GM12892 (cell line): ENCODE data around the gene ANGEL2.
"Not testable (repeated sequence)": the region's sequence is repeated elsewhere in the genome, so short reads cannot be mapped to it uniquely, and the experiment has no call there.

Experiments
- DNase-seq: peaks from one replicate; pipeline ENCODE4 v3.0.0; 2011; ENCODE audit not compliant: insufficient read length
- FAIRE-seq: peaks from 2 replicates; lab custom pipeline; 2011; peaks lifted over from hg19 to GRCh38; lab: Jason Lieb, UNC
- POLR2A ChIP-seq: IDR thresholded peaks from 2 replicates; pipeline ENCODE4 v1.6.1; 2011; ENCODE audit warnings: low read depth, low read length, control low read depth
- POLR2AphosphoS5 ChIP-seq: IDR thresholded peaks from 2 replicates; pipeline ENCODE4 v1.6.1; 2011; ENCODE audit warnings: low read depth, low read length, control low read depth
- TAF1 ChIP-seq: IDR thresholded peaks from 2 replicates; pipeline ENCODE4 v1.6.1; 2011; ENCODE audit warnings: low read depth, mild to moderate bottlenecking, control low read depth, low read length, borderline replicate concordance

Gene ANGEL2

GRCh38 chr1:212971312-212971711 is 44.4 kb downstream of the ANGEL2 start:
- no peak for TF ChIP-seq TAF1
- FAIRE-seq: no peak

GRCh38 chr1:212970085-212970484 is 45.6 kb downstream of the ANGEL2 start:
- no peak for DNase-seq
- no peak for FAIRE-seq
- TF ChIP-seq POLR2A (no peak), POLR2AphosphoS5 (no peak), TAF1 (no peak)

More at GRCh38 chr1:212971312-212971711, 44.4 kb downstream of the ANGEL2 start:
- DNase-seq: no peak

- TF ChIP-seq TAF1 (no peak), POLR2A (no peak), POLR2AphosphoS5 (no peak)
- peak; percentile 27 for FAIRE-seq
- DNase-seq: no peak
Observed at GRCh38 chr1:212968368-212968863, 47.3 kb downstream of the ANGEL2 start.

- TF ChIP-seq TAF1 (no peak), POLR2AphosphoS5 (peak; percentile 21; the same call in 1 of the 2 replicates)
- FAIRE-seq (peak; percentile 91), DNase-seq (no peak)
Observed at GRCh38 chr1:212967801-212968200, 47.9 kb downstream of the ANGEL2 start.

- FAIRE-seq: no peak
Observed at GRCh38 chr1:212966616-212967015, 49.1 kb downstream of the ANGEL2 start.

GRCh38 chr1:212964993-212965392 is 50.7 kb downstream of the ANGEL2 start:
- FAIRE-seq, DNase-seq: not testable (repeated sequence)

More at GRCh38 chr1:212966616-212967015, 49.1 kb downstream of the ANGEL2 start:
- no peak for TF ChIP-seq POLR2AphosphoS5
- no peak for DNase-seq

- TF ChIP-seq POLR2A: no peak
- no peak for TF ChIP-seq TAF1
- no peak for TF ChIP-seq POLR2AphosphoS5
- FAIRE-seq: no peak
Observed at GRCh38 chr1:212964102-212964501, 51.6 kb downstream of the ANGEL2 start.

GRCh38 chr1:212962509-212962908 is 53.2 kb downstream of the ANGEL2 start:
- peak; percentile 66 for FAIRE-seq
- DNase-seq: no peak
- TF ChIP-seq POLR2AphosphoS5: no peak
- no peak for TF ChIP-seq TAF1
- no peak for TF ChIP-seq POLR2A

More at GRCh38 chr1:212964102-212964501, 51.6 kb downstream of the ANGEL2 start:
- DNase-seq: no peak

- FAIRE-seq (no peak), DNase-seq (no peak)
- no peak for TF ChIP-seq POLR2A
- TF ChIP-seq POLR2AphosphoS5: no peak
- no peak for TF ChIP-seq TAF1
Observed at GRCh38 chr1:212960932-212961331, 54.7 kb downstream of the ANGEL2 start.

GRCh38 chr1:212959266-212960220 is 56.1 kb downstream of the ANGEL2 start:
- DNase-seq (peak; percentile 74), FAIRE-seq (peak; percentile 92)
- TF ChIP-seq POLR2AphosphoS5: no peak; the same call in 1 of the 2 replicates
- TF ChIP-seq TAF1: 0 out of 2 replicates have a peak, but pooled peaks have one; percentile 19
- TF ChIP-seq POLR2A: 0 out of 2 replicates have a peak, but pooled peaks have one; percentile 10

- no peak for TF ChIP-seq POLR2AphosphoS5
- TF ChIP-seq POLR2A: no peak
- no peak for TF ChIP-seq TAF1
- FAIRE-seq (peak; percentile 60), DNase-seq (no peak)
Observed at GRCh38 chr1:212958175-212958574, 57.5 kb downstream of the ANGEL2 start.

- TF ChIP-seq POLR2AphosphoS5 (0 out of 2 replicates have a peak, but pooled peaks have one; percentile 22), POLR2A (no peak), TAF1 (no peak)
- DNase-seq (no peak), FAIRE-seq (peak; percentile 17)
Observed at GRCh38 chr1:212957546-212957945, 58.1 kb downstream of the ANGEL2 start.
